CD4-positive, alpha-beta T cell treated with Interleukin-4 for 1 hour (primary cell): ENCODE results near the gene ACTR6.
"Not testable (repeated sequence)": the region's sequence is repeated elsewhere in the genome, so short reads cannot be mapped to it uniquely, and the experiment has no call there.

Experiments used
- DNase-seq, 2 donors: peaks; one replicate each; pipeline ENCODE4 v3.0.0-alpha.2; 2020 to 2022

ACTR6 gene

GRCh38 chr12:100200463-100201181 is at the start of gene ACTR6:
TSS of gene ACTR6 (plus strand) at chr12:100200815. CDS start at chr12:100200852, 37 bp downstream.
- peak; percentile 97 to 98 for DNase-seq

- no peak for DNase-seq
Observed at GRCh38 chr12:100151769-100152168, 48.8 kb upstream of the ACTR6 start.

GRCh38 chr12:100153131-100153530 is 47.5 kb upstream of the ACTR6 start:
- no peak for DNase-seq

DNA sequence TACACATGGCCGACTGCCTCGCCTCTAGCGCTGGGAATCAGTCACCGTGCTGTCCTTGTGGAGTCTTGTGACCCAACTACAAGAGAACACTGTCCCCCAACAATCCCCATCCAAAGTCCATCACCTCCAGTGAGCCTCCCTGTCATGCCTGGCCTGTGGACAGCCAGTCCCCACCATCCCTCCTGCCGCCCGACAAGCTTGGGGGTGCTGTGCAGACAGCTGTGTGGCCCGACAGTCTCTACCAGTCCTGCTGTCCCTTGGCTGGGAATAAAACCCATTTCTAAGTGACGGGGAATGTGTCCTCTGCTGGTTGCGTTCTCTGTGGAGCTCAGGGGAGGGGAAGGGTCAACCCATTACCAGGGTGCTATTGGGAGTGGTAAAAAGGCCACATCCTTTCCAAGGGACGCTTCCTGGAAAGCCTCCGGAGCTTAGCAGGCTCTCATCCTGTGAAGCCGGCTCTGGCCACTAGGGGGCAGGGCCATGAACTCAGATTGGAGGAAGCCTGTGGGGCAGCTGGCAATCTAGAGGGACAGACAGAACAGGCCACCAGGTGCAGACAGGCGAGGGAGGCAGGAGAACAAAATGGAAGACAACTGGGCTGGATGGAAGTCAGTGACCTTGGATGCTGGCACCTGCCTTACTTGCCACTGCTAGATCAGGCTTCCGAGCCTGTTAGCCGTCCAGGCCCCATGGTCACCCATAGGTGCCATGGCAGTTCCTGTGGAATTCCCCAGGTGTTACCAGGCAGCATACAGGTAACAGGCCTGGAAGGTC is 46.0 kb upstream of the ACTR6 start:
- DNase-seq: peak; percentile 67 to 69

GRCh38 chr12:100156731-100157426 is 43.7 kb upstream of the ACTR6 start:
- no peak for DNase-seq

DNA sequence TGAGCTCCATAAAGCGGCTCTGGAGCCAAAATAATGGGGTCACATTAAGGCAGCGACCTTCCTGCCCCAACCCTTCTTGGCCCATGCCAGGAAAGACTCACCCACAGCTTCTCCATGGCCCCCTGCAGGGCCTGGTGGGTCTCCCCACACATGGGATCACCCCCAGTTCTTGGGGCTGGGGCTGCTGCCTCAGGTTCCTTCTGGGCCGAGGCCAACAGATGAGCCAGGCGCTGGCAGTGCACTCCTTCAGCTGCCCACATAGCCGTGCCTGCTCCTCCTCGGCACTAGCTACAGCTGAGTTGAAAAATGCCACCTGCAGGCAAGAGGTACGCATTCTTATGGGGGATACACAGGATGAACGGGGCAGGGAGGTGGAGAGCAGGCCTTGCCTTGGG is 43.2 kb upstream of the ACTR6 start:
- DNase-seq: no peak

DNA sequence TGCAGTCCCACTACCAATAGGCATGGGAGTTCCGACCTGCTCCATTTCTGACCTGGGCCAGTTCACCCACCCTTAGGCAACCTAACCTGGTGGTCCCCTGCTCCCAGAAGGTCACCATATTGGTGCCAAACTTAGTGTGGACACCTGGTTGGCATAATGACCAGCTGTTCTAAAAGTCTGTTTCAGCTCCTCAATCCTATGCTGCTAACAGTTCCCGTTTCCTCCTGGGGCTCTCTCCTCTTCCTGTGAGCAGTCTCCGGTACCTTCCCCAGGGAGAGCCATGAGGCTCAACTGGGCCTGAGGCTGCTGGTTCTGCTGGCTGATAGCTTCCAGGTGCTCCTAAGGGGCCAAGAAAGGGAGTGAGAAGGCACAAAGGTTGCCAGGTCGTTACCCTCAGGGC is 42.1 kb upstream of the ACTR6 start:
- no peak for DNase-seq

- no peak for DNase-seq
Observed at GRCh38 chr12:100159391-100160104, 41.1 kb upstream of the ACTR6 start.

DNA sequence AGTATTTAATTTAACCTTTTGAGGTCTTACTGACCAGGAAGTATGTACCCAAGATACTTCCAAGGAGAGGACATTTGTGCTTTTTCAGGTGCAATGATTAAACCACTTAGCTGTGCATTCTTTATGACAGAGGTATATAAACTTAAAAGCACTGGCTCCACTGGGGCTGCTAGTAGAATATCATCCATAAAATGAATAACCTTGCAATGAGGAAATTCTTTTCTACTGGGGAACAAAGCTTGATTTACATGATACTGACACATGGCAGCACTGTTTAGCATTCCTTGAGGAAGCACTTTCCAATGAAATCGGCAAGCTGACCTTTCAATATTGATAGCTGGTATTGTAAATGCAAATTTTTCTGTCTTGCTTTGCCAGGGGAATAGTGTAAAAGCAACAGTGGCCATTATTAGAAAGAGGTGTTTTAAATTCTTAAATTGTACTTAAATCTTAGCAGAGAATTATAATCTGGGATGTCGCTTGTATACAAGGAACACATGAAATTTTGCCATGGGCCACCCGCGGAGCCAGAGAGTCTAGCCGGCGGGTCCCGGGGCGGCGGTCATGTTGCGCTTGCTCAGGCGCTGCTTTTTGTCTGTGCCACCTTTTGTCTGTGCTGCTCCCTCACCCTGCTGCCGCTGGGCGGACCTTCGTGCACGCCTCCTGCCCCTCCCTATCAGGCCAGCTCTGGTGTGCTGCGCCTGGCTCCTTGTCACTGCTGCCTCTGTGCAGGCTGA is 37.0 kb upstream of the ACTR6 start:
- DNase-seq: peak; percentile 68 to 69

DNA sequence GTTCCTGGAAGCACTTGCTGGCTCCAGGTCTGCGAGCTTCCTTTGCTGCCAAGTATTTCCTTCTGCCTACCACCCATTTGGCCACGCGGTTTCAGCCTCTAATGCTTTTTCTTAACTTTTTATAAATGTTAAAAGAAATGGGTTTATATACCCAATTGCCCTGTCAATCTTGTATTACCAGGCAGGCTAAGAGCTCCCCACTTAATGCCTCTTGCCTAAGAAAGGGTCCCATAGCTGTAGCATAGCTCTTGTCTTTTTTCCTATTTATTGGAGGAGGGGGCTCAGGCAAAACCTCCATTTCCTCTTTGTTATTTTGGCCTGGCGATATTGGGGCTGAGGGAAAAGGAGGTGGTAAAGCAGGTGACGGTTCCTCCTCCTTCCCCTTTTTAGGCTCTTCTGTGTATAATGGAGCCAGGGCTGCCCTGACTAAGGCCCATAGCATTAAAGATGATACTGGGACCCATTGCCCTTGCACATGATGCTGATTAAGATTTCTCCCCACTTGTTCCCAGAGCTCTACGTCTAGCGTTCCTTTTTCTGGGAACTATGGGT is 36.4 kb upstream of the ACTR6 start:
- DNase-seq: no peak

- no peak for DNase-seq
Observed at GRCh38 chr12:100165356-100165755, 35.3 kb upstream of the ACTR6 start.

- no peak for DNase-seq
Observed at GRCh38 chr12:100166232-100166631, 34.4 kb upstream of the ACTR6 start.

GRCh38 chr12:100168562-100168961 is 32.1 kb upstream of the ACTR6 start:
- DNase-seq: no peak

DNA sequence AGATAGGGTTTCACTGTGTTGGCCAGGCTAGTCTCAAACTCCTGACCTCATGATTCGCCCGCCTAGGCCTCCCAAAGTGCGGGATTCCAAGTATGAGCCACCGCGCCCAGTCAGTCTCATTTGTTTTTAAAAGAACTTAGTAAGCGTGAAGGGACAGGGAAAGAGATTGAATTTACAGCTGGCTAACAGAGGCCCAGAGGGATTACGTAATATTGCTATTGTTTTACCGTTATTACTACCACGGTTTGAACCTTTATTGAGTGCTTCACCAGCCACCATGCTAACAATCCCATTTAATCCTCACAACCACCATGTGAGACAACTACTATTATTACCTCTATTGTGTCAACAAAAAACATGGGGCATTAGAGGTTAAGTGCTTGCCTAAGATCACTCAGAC is 31.3 kb upstream of the ACTR6 start:
- no peak for DNase-seq

DNA sequence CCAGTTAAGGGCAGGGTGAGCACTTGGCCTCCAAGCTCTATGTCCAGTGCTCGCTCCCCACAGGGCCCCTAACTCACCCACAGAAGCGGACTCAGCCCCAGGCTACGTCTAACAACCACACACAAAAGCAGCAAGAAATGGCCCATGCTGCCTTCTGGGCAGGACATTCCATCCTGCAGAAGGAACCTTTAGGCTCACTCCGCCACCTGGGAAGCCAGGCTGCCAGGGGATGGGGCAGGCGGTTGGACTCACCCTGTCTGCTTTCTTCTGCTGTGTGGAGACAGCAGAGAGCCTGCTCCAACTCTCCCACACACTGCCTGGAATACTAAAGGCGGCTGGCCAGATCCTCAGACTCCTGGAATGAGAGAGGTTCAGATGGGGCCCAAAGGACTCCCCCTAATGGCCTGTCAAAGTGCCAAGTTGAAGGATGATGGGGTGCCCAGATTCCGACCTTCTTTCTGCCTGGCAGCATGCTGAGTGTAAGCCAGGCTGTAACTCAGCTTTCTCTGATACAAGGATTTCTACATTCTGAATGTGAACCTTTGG is 30.2 kb upstream of the ACTR6 start:
- DNase-seq: no peak

DNA sequence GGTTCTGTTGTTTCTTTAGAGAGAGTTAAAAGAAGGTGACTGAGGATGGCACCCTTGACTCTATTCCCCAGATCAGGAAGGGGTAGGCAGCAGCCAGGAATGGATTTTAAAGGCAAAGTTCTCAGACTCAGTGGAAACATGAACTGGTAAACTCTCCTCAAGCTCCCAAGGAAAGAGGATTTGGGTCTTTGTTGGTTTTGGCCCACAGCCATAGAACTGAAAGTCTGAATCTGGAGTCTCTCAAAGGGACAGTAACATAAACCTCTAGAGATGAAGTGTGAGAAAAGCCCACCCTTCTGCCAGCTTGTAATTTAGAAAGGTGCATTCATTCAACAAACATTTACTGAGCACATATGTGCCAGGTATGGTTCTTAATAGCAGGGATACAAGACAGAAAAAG is 29.4 kb upstream of the ACTR6 start:
- DNase-seq: no peak

DNA sequence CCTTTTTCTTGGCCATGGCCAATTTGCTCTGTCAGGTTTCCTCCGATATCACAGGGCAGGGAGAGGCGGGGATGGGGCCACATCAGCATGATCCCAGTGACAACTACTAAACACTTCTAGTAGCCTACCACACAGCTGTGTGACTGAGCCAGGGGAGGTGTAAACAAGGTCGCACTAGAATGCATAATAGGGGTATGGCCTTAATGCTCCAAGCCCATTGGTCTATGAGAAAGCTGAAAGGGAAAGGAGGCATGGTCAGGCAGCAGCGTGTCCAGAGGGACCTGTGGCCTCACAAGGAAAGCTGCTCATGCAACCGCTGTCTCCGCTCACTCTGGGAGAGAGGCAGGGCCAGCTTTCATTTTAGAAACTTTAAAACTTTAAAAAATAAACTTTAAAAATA is 27.5 kb upstream of the ACTR6 start:
- no peak for DNase-seq

- no peak for DNase-seq
Observed at GRCh38 chr12:100174495-100174894, 26.1 kb upstream of the ACTR6 start.

- DNase-seq: not testable (repeated sequence)
Observed at GRCh38 chr12:100176493-100176892, 24.1 kb upstream of the ACTR6 start.

DNA sequence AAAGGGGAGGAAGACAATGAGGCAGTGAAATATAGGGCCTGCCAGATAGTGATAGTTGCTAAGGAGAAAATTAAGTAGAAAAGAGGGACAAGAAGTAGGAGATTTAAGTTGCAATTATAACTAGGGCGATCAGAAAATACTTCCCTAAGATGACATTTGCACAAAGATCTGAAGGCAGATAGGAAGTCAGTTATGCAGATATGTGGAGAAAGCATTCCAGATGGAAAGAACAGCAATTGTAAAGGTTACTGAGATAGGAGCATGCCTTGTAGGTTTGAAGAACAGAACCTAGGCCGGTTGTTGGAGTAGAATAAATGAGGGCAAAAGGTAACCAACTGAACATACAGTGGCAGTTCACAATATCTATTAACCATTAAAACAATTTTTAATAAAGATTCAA is 21.4 kb upstream of the ACTR6 start:
- DNase-seq: no peak

GRCh38 chr12:100184549-100185145 is 16.0 kb upstream of the ACTR6 start:
- no peak for DNase-seq
